ENCODE results near the gene NAB1.

- TF ChIP-seq CTCF (IDR thresholded peaks at IDR 0.05; ENCODE audit: low read length) (no peak), EZH2 (IDR thresholded peaks at IDR 0.05; ENCODE audit: borderline replicate concordance, low read length) (no peak)
Observed at GRCh38 chr2:190653931-190654330, 5.0 kb downstream of the NAB1 start.

All from OCI-LY1 (cell line).